IPS DF 4.7 (cell line): ENCODE measurements around the gene PEMT.
A peak's percentile ranks its signal among the peaks of the same experiment; 100 is the strongest.

Experiments used
- DNase-seq: peaks from one replicate; pipeline ENCODE4 v3.0.0-alpha.2; 2013; ENCODE audit warnings: low spot score; ENCODE audit errors: extremely low read depth

The PEMT gene

GRCh38 chr17:17570798-17571716 is 20.5 kb downstream of the PEMT start:
- DNase-seq: no peak

- no peak for DNase-seq
Observed at GRCh38 chr17:17570140-17570797, 21.2 kb downstream of the PEMT start.

DNA sequence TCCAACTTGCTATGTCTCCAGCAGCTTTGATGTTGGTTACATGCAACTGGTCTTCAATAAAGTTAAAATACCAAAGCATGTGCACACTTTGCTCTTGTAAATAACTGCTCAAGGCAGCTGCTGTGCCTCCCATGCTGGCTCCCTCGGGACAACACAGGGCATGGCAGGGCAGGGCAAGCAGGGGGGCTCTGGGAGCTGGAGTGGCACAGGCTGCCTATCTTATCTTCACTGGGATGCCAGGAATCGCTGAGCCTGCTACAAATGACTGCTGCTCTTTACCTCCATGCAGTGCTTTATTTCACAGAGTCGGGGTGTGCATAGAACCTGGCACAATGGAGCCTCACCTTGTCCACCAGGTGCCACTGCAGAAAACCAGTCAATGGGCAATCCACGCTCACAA is 21.8 kb downstream of the PEMT start:
- DNase-seq: no peak

DNA sequence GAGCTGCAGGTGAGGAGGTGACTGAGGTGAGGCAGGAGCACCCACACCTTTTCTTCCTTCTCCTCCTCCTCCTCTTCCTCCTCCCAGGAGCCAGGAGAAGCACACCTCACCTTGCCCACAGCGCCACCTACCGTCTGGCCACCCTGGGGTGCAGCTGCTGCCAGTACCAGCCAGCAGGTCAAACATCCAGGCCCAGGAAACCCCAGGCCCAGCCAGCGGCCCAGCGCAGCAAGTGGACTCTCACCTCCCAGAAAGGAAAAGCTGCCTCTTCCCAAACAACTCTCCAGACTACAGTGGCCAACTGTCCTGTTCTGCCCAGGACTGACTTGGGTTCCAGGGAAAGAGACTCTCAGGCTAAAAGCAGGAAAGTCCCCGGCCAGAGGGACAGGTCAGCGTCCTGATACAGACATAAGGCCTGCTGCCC is 22.7 kb downstream of the PEMT start:
- peak; percentile 30 for DNase-seq

GRCh38 chr17:17567631-17568030 is 23.9 kb downstream of the PEMT start:
- no peak for DNase-seq

DNA sequence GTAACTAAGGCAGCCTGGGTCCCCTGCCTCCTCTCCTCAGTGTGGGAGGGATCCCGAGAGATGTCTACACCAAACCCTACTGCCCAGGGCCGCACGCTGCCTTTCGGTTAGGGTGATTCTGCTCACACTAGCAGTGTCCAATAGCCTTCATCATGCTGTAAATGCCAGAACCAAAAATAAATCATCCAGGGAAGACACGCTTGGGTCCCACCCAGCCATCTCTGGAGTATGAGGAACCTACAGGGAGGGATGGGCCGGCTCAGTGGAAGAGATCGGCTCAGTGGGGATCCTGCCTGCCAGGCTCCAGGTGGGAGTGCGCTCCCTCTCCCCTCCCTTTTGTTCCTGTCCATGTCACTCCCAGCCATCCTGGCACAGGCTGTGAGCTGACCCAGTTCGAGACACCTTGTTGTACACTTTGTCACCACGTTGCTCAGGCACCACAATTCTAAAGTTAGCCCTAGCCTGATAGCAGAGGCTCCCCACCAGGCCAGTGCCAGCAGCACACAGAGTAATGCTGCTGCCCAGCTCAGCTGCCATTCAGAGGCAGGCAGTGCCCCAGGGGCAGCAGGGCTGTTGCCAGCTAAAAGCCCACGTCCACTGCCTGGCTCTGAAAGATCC is 24.5 kb downstream of the PEMT start:
- no peak for DNase-seq

GRCh38 chr17:17565471-17566339 is 25.8 kb downstream of the PEMT start:
- DNase-seq: no peak

GRCh38 chr17:17564896-17565295 is 26.6 kb downstream of the PEMT start:
- DNase-seq: peak; percentile 9

GRCh38 chr17:17564323-17564722 is 27.2 kb downstream of the PEMT start:
- DNase-seq: no peak

DNA sequence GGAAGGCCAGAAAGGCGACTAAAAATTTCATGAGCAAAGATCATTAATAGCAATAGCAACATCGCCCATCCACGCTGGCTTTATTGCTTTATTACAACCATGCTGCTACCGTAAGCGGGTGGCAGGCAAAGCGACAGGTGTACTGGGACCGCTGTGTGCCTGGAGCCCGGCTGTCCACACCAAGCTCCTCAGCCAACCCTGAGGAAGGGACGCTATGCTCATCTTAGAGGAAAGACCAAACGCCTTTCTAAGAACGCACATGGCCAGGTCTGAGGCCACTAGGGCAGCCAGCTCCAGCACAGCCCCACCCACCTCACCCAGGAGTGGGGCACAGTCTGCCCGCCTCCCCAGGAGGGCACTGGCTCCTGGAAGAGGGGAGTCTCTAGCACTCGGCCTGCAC is 28.0 kb downstream of the PEMT start:
- DNase-seq: no peak

DNA sequence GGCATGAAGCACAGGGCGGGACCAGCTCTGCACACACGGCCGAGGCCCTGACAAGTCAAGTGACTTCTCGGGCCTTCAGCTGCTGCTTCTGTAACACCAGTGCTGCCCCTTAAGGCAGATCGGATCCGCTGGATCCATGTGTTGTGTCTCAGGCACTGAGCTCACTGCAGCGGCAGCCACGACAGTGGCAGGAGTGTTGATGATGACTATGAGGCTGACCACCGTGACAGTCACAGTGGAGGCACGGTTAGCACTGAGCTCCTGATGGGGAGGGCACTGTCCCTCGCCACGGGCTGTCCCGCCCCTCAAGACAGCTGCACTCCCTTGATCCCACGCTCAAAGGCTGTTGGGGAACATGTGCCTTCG is 29.4 kb downstream of the PEMT start:
- no peak for DNase-seq

DNA sequence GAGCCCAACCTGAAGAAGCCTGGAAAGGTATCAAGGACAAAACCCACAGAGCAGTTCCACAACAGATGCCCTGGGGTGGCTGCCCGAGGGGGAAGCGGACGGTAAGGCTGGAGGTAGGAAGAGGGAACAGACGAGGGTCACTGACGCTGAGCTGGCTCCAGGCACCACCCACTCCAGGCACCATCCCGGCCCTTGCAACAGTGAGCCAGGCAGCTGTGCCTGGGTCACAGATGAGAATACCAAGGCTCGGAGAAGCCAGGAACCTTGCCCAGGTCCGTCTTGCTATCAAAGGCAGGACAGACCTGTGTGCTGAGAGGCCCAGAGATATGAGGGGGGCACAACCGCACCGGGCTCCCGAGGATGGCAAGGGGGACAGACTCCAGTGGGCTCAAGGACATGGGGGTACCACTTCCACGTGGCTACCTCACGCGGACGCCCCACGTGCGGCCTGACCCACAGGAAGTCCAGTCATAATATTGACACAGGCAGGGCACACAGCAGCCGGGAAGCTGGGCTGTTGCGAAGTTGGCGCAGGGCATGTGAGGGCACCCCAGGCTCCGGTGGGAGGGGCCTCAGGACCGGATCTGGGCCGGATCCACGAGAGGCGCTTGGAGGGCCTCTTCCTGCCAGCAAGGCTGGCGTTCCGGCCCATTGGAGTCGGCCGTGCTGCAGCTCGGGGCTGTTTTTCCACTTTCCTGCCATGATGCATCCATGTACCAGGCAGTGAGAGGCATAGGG is 29.9 kb downstream of the PEMT start:
- DNase-seq: no peak

- DNase-seq: no peak
Observed at GRCh38 chr17:17560975-17561374, 30.5 kb downstream of the PEMT start.

DNA sequence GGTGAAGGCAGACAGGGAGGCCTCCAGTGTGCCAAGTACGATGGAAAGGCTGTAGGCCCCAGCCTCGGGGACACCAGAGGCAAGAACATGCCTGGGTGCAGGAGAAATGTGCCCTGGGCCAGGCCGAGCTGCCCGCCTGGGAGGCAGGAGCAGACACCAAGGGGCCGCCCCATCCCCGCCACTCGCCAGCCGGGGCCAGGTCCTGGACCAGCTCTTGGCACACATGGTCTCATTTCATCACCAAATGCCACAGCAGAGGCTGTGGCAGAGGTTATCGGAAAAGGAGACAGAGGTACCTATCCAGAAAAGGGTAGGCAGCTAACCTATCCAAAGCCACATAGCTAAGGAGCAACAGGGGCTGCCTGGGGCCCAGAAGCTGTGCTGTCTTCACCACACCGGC is 31.3 kb downstream of the PEMT start:
- DNase-seq: no peak

DNA sequence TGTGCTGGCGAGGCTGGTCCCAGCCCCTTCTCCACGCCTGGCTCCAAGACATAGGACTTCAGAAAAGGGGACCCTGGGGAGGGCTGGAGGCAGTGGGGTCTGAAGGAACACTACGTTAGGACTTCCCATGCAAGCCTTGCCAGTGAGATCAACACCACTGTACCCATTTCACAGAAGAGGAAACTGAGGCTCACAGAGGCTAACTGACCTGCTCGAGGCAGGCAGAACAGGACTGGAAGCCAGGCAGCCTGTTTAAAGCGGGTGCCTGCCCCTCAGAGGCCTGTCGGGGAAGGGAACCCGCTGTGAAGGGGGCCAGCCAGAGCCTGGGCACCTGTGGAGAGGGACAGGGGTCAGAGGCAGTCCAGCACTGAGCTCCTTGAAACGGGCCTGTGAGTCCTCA is 32.3 kb downstream of the PEMT start:
- no peak for DNase-seq

DNA sequence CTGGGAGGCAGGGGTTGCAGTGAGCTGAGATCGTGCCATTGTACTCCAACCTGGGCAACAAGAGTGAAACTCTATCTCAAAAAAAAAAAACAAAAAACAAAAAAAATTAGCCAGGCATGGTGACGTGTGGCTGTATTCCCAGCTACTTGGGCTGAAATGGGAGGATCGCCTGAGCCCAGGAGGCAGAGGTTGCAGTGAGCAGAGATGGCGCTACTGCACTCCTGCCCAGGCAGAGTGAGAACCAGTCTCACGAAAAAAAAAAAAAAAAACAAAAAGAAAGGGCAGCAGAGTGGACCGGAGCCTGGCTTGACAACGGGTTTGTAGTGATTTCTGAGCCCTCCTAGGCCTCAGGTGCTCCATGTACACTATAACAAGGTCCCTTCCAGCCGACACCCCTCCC is 33.1 kb downstream of the PEMT start:
- DNase-seq: no peak

DNA sequence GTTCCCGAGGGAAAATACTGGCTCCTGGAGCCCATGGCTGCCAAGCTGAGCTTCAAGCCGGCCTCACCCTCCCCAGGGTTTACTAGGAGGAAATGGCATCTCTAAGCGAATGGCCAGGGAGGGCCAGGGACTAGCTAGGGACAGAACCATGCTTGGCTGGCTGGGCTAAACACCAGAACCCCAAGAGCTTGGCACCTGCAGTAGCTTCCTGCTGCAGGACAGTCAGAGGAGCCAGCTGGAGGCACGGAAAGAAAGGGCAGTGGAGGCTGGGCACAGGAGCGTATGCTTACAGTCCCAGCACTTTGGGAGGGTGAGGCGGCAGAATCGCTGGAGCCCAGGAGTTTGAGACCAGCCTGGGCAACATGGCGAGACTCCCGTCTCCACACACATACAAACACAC is 33.7 kb downstream of the PEMT start:
- no peak for DNase-seq

DNA sequence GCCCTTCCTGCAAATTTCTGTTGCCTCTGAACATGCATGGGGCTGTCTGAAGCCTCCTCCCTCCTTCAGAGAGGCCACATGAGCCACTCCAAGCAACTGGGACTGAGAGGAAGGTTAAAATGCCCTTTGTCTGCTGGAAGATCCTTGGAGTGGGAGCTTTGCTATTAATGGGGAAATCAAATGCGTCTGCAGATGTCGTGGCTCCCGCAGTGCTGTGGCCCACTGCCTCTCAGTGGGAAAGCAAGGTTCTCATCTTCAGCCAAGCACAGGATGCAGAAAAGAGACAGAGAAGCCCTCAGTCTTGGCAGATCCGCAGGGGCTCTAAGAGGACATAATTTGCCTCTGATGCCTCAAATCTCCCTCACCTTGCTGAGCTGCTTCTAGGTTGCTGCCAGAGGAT is 34.8 kb downstream of the PEMT start:
- no peak for DNase-seq

- no peak for DNase-seq
Observed at GRCh38 chr17:17555906-17556305, 35.6 kb downstream of the PEMT start.

DNA sequence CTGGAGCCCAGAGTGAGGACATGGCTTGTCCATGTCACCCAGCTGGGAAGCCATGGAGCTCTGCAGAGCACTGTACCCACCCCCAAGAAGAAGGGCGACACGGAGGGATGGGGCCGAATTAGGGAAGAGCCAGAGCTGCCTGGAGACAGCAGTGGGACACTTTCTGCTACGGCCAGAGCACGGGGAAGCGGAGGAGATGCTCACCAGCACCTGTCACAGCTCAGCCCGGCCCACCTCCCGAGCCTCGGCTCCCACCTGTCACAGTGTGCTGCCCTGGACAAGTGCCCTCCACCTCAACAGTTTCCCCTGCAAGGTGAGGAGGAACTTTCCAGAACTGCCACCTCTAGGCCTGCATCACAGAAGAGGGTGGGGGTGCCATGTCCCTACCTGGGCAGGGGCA is 36.4 kb downstream of the PEMT start:
- DNase-seq: no peak

GRCh38 chr17:17554266-17554665 is 37.2 kb downstream of the PEMT start:
- no peak for DNase-seq
